Measurements from ENCODE around the gene PRKCA.

PRKCA gene

GRCh38 chr17:66655461-66655860 lies 353.0 kb downstream of the PRKCA start:
- in situ Hi-C loops (cut with HindIII; ENCODE audit: low pct_ligation_motif_present, low pct_unique_long_range_greater_than_20kb, low sequenced_read_pairs) = no loop called here

DNA sequence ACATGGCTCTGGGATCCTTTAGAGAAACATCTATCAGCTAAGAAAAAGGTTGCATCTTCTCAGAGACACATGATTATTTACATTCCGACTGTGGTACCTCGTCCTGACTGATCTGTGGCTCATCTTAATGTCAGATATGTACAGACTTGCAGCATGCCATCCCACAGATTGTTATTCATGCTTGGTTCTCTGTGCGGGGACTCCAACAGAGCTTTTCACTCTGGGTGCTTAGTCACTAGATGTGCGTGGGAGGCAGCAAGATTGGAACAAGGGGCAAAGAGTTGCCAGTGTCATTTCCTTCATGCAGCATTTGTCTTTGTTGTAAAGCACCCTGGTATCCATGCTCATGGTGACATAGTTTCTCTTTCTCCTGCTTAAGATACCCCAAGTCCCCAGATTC lies 353.4 kb downstream of the PRKCA start:
- in situ Hi-C loops (cut with HindIII; ENCODE audit: low pct_ligation_motif_present, low pct_unique_long_range_greater_than_20kb, low sequenced_read_pairs) = no loop called here
- no peak for DNase-seq

More at GRCh38 chr17:66655461-66655860, 353.0 kb downstream of the PRKCA start:
- no peak for DNase-seq

DNA sequence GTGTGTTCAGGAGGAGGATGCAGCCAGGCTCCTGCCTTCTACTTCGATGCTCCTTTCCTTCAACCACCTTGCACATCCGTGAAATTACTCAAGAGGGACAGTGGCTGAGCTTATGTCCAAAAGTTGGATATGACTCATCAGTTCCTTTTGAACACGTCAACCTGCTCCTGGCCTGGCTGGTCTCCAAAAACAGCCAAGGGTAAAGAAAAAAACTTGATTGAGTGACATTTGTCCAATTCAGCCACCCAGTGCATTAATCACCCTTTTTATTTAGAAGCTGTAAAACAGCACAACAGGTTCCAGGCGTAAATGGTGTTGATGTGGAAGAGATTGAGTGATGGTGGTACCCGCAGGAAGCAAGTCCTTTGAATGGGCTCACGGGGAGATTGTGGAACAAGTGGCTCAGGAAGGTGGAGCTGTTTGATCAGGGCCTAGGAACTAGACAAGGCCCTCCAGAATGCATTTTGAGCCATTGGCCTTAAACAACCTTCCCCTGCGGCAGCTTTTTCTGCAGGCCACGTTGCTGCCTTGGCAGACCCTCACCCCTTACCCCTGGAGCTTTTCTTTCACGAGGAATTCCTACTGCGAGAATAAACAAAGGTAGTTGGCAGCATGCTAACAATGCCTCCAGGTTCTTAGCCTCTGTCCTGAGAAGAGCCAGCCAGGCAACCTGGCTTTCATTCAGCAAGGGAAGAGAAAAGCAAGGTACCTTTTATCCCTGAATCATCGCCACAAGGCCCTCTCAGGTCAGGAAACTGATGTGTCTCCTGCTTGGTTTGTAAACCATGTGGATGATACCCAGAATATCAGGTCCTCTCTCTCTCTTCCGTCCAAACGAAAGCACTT lies 359.2 kb downstream of the PRKCA start:
- in situ Hi-C loops (cut with HindIII; ENCODE audit: low pct_ligation_motif_present, low pct_unique_long_range_greater_than_20kb, low sequenced_read_pairs) = no loop called here
- DNase-seq = peak; percentile 55

DNA sequence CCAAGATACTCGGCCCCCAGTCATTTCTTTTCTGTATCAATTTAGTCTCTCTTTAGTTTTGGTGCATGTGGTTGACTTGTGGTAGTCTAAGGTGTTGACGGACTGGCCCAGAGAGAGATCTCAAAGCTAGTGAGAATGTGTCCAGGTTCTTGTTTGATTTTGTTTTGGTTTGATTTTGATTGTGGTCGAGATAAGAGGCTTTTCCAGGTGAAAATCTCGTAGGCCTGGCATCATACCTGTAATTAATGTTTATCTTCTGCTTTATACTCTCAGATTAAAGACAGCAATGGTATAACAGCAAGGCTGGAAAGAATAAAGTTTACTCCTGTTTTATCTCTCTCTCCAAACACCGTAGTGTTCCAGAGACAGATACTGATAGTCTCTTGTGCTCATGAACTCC lies 360.1 kb downstream of the PRKCA start:
- no peak for DNase-seq
- in situ Hi-C loops (cut with HindIII; ENCODE audit: low pct_ligation_motif_present, low pct_unique_long_range_greater_than_20kb, low sequenced_read_pairs) = no loop called here

- in situ Hi-C loops (cut with HindIII; ENCODE audit: low pct_ligation_motif_present, low pct_unique_long_range_greater_than_20kb, low sequenced_read_pairs) = no loop called here
- no peak for DNase-seq
Measured at GRCh38 chr17:66663041-66663606, 360.7 kb downstream of the PRKCA start.

GRCh38 chr17:66664336-66664735 lies 361.9 kb downstream of the PRKCA start:
- no peak for DNase-seq
- in situ Hi-C loops (cut with HindIII; ENCODE audit: low pct_ligation_motif_present, low pct_unique_long_range_greater_than_20kb, low sequenced_read_pairs) = no loop called here

GRCh38 chr17:66665194-66665593 lies 362.8 kb downstream of the PRKCA start:
- in situ Hi-C loops (cut with HindIII; ENCODE audit: low pct_ligation_motif_present, low pct_unique_long_range_greater_than_20kb, low sequenced_read_pairs) = no loop called here
- DNase-seq = no peak

DNA sequence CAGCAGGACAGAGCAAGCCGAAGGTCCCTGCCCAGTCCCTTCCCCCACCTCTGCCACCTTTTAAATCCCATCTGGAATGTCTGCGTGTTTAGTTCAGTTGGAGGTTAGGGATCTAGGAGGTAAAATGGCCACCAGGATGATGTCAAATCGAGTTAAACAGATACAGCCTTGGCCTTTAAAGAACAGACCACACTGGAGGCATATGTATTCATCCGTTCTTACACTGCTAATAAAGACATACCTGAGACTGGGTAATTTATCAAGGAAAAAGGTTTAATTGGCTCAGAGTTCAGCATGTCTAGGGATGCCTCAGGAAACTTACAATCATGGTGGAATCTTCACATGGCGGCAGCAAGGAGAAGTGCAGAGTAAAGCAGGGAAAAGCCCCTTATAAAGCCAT lies 364.7 kb downstream of the PRKCA start:
- in situ Hi-C loops (cut with HindIII; ENCODE audit: low pct_ligation_motif_present, low pct_unique_long_range_greater_than_20kb, low sequenced_read_pairs) = no loop called here
- no peak for DNase-seq

DNA sequence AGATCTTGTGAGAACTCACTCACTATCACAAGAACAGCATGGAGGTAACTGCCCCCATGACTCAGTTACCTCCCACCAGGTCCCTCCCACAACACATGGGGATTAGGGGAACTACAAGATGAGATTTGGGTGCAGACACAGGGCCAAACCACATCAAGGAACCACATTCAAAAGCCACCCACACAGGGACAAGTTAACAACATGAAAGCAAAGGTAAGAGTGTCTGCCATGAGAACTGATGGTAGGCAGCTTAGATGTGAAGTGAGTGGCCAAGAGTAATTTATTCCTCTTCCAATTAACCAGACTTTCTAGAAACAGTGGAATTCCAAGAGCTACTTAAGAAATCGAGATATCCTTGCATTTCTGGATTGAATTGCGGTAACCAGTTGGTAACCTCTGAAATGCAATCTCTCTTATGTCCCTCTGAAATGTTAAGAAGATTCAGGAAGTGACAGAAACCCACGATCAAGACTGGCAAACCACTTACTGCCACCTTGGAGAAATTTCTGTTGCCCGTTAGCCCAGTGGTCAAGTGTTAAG lies 365.1 kb downstream of the PRKCA start:
- DNase-seq = no peak
- in situ Hi-C loops (cut with HindIII; ENCODE audit: low pct_ligation_motif_present, low pct_unique_long_range_greater_than_20kb, low sequenced_read_pairs) = no loop called here

DNA sequence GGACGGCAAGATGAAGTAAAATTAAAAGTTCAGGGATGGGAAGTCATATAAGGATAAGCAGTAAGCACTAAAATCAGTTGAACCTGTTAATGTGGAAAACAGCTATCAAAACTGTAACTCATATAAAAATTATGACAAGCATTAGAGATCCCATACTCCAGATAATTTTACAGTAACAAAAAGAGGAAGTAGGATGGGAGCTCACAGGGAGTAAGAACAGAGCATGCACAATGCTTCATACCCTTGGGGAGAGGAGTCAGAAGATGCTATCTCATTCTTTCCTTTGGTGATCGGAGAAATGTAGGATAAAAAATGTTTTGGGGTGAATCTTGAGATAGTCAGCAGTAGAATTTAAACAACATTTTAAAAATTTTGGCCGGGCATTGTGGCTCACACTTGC lies 367.8 kb downstream of the PRKCA start:
- in situ Hi-C loops (cut with HindIII; ENCODE audit: low pct_ligation_motif_present, low pct_unique_long_range_greater_than_20kb, low sequenced_read_pairs) = no loop called here
- no peak for DNase-seq

DNA sequence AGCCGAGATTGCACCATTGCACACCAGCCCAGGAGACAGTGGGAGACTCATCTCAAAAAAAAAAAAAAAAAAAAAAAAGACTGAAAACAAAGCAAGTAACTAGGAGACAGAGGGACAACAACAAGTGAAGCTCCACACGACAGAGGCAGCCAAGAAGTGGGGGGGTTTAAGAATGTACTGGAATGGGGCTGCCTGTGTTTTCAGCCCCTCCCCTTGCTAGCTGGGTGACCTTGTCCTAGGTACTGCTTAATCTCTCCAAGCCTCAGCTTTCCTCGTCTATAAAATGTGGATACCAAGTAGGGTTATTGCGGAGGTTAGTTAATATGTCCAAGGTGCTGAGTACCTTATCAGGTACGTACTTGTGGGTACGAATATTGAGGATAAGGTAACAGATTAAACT lies 368.7 kb downstream of the PRKCA start:
- no peak for DNase-seq
- in situ Hi-C loops (cut with HindIII; ENCODE audit: low pct_ligation_motif_present, low pct_unique_long_range_greater_than_20kb, low sequenced_read_pairs) = no loop called here

DNA sequence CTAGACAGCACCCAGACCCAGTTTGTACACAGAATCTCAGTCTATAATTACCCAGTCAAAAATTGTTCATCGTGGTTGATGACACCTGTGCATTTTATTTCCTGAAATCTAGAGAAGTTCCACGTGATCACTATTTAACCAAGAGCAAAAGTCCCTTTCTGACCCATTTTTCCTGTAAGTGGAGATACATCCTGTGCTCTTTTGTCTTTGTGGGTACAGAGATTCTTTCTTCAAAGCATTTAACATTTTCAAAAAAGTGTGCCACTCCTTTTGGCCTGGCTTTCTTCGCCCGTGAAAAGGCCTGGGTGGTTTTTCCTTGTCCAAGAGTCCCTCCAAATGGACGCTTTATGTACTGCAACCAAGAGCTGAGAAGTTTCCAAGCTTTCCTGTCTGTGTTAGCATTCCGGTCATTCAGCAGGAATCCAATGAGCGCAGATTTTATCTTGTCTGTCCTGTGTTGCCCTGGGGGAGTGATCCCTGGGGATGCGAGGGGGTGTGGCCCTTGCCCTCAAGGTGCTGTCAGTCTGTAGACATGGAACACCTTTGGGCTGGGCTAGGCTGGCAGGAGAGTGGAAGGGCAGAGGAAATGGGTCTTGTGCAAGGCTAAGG lies 371.4 kb downstream of the PRKCA start:
- in situ Hi-C loops (cut with HindIII; ENCODE audit: low pct_ligation_motif_present, low pct_unique_long_range_greater_than_20kb, low sequenced_read_pairs) = no loop called here
- peak; percentile 75 for DNase-seq

- no peak for DNase-seq
- in situ Hi-C loops (cut with HindIII; ENCODE audit: low pct_ligation_motif_present, low pct_unique_long_range_greater_than_20kb, low sequenced_read_pairs) = no loop called here
Measured at GRCh38 chr17:66675273-66675990, 373.0 kb downstream of the PRKCA start.

DNA sequence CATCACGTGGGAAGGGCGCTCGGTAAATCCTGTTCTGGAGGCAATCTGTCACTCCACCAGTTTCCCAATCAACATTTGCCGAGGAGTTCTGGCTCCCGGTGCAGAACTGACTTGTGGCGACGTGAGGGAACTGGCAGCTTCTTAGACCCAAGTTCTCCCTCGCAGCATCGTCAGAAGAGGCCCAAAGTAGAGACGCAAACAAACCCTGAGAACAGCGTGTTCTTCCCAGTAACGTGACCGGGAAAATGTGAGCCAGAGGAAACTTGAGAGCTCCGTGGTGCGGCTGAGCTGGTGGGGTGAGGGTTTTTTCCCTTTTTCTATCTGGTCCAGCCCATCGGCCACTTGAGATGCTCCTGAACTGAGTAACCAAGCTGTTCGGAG lies 373.6 kb downstream of the PRKCA start:
- in situ Hi-C loops (cut with HindIII; ENCODE audit: low pct_ligation_motif_present, low pct_unique_long_range_greater_than_20kb, low sequenced_read_pairs) = no loop called here
- DNase-seq = no peak

DNA sequence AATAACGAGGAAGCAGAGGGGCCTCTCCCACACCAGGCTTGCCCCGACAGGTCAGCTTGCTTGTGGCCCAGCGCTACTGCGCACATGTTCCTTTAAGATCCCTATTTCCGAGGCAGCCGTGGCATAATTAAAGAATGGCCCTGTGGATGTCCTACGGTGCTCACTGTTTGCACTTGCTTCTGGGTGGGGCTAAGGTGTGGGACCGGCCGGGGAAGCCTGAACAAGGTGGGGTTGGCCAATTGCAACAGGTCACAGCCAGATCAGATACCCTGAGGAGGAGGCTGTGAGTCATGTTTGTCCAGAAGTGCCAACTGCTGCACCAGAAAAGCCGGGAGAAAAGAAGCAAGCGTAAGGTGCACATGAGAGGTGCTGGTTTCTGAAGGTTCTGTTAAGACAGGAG lies 374.0 kb downstream of the PRKCA start:
- in situ Hi-C loops (cut with HindIII; ENCODE audit: low pct_ligation_motif_present, low pct_unique_long_range_greater_than_20kb, low sequenced_read_pairs) = no loop called here

GRCh38 chr17:66677201-66677981 lies 375.0 kb downstream of the PRKCA start:
- in situ Hi-C loops (cut with HindIII; ENCODE audit: low pct_ligation_motif_present, low pct_unique_long_range_greater_than_20kb, low sequenced_read_pairs) = no loop called here
- DNase-seq = no peak

More for the DNA sequence above, 374.0 kb downstream of the PRKCA start:
- DNase-seq = no peak

- DNase-seq = no peak
- in situ Hi-C loops (cut with HindIII; ENCODE audit: low pct_ligation_motif_present, low pct_unique_long_range_greater_than_20kb, low sequenced_read_pairs) = no loop called here
Measured at GRCh38 chr17:66678061-66678460, 375.6 kb downstream of the PRKCA start.

- no peak for DNase-seq
- in situ Hi-C loops (cut with HindIII; ENCODE audit: low pct_ligation_motif_present, low pct_unique_long_range_greater_than_20kb, low sequenced_read_pairs) = no loop called here
Measured at GRCh38 chr17:66678827-66679226, 376.4 kb downstream of the PRKCA start.

Data from ACHN (cell line).